CD4-positive, alpha-beta T cell treated with Interleukin-15 for 4 hours (primary cell): ENCODE measurements around the gene CDC42EP1.
"Not testable (repeated sequence)": the region's sequence is repeated elsewhere in the genome, so short reads cannot be mapped to it uniquely, and the experiment has no call there.

Experiments used
- DNase-seq: peaks from one replicate; pipeline ENCODE4 v3.0.0-alpha.2; 2020; ENCODE audit warnings: low spot score

Gene CDC42EP1

DNA sequence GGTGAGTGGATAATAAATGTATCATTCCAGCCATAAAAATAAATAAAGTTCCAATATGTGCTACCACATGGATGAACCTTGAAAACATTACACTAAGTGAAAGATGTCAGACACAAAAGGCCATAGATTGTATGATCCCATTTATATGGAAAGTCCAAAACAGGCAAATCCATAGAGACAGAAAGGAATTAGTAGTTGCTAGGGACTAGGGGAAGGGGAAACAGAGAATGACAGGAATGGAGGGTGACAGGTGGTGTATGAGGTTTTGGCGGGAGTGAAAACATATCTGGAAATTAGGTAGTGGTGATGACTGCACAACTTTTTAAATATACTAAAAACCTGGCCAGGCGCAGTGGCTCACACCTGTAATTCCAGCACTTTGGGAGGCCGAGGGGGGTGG lies 25.8 kb upstream of the CDC42EP1 start:
- no peak for DNase-seq

DNA sequence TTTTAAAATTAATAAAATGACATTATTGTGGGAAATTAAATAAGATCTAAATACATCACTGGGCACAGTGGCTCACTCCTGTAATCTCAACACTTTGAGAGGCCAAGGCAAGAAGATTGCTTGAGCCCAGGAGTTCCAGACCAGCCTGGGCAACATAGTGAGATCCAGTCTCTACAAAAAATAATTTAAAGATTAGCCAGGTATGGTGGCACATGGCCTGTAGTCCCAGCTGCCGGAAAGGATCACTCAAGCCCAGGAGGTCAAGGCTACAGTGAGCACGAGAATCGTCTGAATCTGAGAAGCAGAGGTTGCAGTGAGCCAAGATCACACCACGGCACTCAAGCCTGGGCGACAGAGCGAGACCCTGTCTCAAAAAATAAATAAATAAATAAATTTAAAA lies 25.1 kb upstream of the CDC42EP1 start:
- no peak for DNase-seq

DNA sequence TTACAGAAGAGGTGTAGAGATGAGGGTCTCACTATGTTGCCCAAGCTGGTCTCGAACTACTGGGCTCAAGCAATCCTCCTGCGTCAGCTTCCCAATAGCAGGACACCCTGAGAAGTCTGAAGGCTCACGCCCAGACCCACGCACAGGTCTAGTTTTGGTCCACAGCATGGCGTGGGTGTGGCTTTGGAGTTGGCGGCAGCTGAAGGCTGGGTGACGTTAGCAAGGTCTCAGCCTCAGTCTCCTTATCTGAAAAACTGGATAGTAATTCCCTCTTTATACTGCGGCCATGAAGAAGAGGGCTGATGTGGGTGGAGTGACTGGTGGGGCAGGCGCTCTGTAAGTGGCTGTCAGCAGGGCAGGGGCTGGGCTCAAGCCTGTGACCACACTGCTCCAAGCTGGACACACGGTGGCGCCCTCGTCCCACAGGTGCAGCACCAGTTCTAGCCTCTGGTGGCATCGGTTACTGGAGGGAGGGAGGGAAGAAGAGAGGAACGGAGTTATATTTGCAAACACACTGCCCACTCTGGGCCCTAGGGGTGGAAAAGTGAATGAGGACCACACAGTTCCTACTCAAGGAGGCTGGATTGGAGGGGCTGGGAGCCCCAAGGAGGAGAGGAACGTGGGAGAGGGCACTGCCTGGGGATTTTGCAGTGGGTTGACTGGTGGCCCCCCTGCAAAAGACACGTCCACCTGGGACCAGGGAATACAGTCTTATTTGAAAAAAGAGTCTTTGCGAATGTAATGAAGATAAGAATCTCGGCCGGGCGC lies 21.5 kb upstream of the CDC42EP1 start:
- peak; percentile 90 for DNase-seq

DNA sequence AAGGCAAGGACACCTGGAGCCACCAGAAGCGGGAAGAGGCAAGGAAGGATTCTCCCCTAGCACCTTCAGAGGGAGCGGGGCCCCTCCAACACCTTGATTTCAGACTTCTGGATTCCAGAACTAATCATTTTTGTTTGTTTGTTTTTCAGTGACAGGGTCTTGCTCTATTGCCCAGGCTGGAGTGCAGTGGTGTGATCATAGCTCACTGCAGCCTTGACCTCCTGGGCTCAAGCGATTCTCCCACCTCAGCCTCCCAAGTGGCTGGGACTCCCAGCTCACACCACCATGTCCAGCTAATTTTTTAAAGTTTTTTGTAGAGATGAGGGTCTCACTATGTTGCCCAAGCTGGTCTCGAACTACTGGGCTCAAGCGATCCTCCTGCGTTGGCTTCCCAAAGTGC lies 20.5 kb upstream of the CDC42EP1 start:
- DNase-seq = not testable (repeated sequence)

DNA sequence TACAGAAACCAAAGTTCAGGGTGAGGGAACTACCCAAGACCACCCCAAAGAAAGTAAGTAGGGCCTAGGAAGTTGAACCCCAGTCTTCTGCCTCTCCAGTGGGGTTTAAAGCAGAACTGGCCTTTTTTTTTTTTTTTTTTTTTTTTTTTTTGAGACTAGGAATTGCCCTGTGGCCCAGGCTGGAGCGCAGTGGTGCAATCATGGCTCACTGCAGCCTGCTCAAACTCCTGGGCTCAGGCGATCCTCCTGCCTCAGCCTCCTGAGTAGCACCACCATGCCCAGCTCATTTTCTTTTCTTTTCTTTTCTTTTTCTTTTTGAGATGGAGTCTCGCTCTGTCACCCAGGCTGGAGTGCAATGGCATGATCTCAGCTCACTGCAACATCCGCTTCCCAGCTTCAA lies 17.9 kb upstream of the CDC42EP1 start:
- DNase-seq = not testable (repeated sequence)

DNA sequence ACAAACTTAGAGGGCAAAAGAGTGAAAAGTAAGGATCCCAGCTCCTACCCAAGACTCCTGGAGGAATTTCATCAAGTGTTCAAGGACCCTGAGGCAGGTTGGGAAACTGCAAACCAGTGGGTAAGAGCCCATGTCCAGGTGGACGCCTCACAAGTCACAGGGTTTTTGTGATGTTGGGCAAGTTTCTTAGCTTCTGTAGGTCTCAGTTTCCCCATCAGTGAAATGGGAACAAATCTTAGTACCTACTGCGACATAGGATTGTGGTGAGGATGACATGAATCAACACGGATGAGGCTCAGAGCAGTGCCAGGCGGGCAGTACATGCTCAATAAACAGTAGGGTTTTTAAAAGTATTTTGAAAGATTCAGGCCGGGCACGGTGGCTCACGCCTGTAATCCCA lies 17.3 kb upstream of the CDC42EP1 start:
- no peak for DNase-seq

DNA sequence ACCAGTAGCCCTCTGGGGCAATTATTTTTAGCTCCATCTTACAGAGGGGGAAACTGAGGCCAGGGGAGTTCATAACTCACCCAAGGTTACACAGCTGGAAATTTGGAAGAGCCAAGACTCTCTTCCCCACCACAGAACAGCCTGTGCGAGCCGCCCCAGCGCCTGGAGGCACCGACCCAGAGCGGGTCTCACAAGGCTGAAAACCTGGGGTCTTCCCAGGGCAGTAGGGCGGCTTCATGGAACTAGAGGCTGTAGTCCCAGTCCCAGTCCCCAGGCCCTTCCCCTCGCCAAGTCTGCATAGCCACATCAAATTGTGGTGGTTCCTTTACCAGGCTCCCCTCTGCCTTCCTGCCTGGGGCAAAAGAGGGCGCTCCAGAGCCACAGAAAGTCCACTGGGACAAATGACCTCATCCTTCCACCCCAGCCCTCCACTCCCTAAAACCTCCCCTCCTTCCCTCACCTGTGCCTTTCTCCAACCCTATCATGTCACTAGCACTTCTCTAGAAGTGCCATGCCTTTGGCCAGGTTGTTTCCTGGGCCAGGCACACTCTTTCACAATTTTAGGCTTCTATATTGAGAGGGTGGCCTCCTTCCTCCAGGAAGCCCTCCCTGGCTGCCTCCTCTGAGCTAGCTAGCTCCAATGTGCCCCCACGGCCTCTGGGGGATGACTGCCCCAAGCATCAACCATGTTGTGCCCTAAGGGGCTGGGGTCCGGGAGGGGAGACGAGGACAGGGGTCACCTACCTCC lies 15.2 kb upstream of the CDC42EP1 start:
- peak; percentile 49 for DNase-seq

DNA sequence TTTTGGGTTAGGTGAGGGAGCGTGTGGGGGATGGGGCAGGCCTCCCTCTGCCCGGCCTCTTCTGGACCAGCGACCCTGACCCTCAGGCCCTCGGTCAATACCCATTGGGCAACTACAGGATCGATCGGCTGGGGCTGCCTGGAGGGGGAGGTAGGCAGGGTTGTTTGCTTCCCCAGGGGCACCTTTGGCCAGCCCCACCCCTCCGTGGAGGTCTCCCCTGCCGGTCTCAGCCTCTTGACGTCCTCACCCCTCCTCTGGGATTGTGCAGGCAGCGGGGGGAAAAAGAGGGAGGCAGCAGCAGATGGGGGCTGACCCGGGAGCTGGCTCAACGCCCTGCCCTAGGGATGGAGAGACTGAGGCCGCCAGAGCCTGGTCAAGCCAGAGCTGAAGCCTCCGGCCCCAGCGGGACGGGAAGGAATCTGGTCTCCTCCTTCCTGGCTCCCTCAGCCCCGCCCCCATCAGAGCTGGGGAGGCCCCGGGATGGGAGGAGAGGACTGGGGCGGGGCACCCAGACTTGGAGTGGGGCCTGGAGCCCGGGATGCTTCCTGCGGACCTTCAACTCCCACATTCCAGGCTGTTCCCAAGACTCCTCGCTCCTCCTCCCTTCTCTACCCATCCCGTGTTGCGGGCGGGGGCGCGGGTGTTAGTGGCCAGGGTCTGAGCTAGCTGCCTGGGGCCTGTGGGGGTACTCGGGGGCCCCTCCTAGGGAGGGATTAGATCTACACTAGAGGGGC lies 14.4 kb upstream of the CDC42EP1 start:
- no peak for DNase-seq

DNA sequence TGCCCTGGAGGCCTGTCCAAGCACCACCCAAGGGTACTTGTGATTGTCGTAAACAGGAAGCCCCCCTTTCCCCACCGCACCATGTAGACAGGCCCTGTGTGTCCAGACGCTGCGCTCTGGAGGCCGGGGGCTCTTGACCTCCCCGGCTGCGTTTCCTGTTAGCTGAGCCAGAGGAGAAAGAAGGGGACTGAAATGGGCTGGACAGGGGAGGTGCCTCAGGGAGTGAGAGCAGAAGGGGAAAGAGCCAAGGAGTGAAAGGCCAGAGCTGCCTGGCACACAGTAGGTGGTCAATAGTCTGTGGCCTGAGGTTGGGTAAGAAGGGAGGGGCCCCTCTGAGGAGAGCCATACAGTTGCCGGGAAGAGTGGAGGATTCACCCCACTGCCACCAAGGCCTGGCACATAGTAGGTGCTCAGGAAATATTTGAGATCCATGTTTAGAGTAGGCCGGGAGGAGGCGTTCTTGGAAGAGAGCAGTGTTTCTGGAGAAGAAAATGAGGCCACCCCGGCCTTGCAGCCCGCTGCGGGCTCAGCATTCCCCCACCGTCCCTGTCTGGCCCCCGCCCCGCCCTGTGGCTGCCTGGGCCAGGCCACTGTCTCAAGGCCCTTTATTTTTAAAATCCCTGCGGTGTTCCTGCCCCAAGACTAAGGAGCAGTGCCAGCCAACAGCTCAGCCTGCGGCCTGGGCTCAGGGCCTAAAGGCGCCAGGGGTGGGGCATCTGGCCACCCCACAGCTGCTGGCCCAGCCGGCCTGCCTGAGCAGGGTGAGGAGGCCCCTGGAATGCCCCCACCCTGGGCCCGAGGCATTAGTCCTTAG lies 13.6 kb upstream of the CDC42EP1 start:
- no peak for DNase-seq

DNA sequence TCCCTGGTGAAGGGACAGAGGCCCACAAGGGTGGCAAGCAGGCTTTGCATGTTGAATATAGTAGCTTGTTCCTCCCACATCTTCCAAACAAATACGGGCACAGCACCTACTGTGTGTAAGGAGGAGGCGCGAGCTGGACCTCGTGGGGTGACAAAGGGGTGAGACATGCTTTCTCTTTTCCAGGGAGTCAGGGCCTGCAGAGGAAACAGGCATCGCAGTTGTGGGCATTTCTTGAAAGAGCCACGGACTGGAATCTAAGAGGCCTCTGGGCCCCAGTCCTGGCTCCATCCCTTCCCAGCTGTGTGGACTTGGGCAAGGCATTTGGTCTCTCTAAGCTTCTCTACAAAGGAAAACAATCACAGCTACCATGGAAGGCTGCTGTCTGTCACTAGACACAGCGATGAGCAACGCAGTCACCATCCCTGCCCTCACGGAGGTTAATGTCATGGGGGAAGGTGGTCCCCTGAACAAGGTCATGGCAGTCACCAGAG lies 13.0 kb upstream of the CDC42EP1 start:
- no peak for DNase-seq

DNA sequence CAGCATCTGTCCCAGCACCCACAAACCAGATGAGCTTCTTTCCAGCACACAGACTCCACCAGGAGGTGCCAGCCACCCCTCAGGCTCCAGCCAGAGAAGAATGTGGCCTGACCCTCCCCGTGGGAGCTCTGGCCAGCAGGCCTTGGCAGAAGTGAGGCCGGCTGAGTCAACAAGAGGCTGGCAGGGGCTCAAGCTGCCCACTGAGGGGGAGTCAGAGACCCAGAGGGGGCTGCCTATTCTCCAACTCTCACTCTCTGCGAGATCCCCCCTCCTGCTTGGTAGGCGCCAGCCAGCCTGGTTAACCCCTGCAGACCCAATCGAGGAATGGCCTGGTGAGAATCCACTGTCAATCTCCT lies 10.6 kb upstream of the CDC42EP1 start:
- no peak for DNase-seq

DNA sequence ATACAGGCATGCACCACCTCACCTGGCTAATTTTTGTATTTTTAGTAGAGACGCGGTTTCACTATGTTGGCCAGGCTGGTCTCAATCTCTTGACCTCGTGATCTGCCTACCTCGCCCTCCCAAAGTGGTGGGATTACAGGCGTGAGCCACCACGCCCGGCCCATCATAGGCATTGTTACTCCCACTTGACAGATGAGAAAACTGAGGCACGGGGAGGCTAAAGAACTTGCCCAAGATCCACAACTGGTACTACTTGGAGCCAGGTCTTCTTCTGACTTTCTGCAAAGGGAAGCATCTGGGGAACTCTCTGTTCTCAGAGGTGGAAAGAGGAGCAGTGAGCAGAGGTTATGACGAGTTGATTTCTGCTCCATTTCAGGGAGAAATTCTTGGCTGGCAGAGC lies 9.4 kb upstream of the CDC42EP1 start:
- DNase-seq = not testable (repeated sequence)

DNA sequence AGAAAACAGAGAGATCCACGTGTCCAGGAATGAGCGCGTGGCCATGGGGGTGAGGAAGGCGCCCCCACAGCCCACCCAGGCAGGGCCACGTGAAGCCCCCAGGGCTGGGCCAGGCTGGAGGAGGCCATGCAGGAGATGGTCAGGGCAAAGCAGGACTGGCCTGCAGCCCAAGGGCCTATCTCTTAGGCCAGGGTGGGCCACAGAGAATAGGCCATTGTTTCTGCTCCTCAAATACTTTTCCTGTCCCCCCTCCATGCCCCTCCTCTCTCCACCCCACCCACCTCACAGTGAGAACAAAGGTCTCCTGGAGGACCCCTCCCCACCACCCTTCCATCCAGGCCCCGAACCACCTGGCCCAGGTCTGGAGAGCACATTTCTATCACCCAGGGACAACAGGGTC lies 8.3 kb upstream of the CDC42EP1 start:
- no peak for DNase-seq

DNA sequence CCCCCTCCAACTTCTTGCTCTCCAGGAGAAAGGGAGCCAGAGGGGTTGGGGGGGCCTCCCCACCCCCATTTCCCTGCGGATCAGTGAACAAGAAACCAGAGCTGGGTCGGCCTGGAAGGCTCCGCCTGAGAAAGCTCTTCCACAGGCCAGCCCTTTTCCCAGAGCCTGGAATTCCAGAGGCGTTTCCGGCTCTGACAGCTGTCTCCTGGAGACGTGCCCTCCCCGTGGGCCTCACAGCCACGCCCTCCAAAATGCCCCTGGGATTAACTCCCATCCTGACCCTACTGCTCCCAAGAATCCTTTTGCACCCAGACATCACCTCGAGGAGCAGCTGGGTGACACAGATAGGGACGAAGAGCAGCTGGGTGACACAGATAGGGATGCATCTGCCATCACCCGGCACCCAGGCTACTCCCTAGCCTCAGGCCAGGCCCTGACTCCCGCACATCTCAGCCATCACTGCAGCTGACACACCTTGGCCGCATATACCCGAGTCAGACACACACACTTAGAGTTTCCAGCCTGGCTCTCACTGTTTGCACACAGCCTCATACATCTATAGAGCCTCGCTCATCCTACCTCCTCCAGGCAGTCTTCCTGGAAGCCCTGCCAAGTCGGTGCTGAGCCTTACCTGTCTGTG lies 7.6 kb upstream of the CDC42EP1 start:
- DNase-seq = no peak

DNA sequence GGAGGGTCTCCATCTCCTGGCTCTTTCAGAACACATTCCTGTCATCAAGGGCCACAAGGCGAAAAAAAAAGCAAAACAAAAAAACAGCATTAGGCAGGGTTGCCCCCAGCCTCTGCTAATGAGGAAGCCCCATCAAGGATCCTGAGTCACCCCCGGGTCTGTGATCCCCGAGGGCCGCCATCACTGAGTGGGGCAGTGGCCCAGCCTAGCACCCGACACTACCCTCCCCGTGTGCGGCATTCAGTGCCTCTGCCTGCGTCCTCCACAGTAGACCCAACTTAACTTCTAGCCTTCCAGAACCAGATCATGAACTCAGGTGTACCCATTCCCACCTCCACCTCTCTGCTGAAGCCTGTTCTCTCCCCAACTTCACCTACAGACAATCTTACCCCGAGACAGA lies 6.6 kb upstream of the CDC42EP1 start:
- no peak for DNase-seq

DNA sequence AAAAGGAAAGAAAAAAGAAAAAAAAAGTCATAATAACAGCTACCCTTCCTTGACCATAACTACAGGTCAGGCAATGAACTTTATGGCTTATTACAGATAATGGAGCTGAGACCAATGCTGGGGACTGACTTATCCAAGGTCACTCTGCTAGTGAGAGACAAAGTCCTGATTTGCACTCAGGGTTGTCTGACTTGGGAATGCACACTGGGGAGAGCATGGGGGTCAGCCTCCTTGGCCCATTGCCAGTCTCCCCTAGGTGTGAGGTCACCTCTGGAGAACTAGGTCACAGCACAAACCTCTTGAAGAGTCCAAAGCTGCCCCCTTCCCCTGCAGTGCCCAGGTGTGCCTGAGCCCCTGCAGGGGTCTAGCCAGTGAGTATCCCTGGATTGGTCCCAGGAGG lies 5.3 kb upstream of the CDC42EP1 start:
- no peak for DNase-seq

DNA sequence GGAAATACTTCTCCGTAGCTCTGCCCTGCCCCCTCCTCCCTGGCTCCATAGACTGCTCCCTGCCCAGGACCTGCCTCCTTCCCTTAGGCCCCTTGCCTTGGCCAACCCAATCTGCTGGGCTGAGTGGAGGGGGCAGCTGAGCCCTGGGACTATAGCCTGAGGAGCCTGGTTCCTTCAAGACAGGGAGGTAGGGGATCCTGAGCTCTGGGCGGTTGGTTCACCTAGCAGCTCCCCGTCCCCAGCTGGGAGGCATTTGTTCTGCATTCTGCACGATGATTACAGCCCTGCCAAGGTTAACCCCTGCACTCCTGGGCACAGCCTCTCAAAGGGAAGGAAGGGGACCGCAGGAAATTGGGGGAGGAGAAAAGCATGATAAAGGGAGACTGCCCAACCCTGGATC lies 3.6 kb upstream of the CDC42EP1 start:
- no peak for DNase-seq

DNA sequence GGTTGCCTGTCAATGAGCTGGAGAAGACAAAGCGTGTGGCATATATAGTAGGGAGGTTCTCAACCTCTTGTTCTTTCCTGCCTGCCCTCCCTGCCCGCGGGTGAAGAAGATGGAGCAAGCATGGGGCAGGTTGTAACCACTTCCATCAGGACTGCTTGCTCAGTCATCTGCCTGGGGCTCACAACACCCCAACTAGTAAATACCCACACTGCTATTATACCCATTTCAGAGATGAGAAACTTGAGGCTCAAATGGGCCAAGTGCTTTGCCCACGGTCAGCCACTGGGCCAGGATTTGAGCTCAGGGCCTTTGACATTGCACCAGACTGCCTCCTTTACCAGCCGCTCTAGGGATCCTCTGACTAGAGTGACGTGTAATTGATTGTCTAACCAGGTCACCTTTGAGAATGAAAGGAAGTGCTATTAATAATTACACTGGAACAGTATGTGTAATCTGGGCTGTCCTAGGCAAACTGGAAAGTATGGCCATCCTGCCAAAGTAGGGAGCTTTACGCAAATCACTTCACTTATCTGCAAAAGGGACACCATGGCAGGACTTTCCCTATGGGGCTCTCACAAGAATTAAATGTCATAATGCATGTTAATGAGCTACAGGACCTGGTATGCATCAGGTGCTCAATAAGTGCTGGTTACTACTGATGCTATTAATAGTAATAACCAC lies 2.8 kb upstream of the CDC42EP1 start:
- DNase-seq = no peak

DNA sequence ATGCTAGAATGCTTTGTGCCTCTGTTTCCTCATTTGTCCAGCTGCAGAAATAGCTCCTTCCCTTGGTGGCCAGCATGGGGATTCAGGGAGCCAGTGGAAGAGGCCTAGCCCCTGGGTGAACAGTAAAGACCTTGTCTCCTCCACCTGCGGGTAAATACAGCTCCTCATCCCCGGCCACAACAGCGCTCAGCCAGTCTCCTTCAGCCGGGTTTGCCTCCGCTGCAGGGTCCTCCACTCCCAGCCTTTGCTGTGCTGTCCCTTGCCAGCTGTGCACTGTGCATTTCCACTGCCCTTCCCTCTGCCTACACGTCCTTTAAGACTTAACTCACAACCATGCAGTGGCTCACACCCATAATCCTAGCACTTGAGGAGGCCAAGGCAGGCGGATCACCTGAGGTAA lies 1.5 kb upstream of the CDC42EP1 start:
- DNase-seq = no peak

DNA sequence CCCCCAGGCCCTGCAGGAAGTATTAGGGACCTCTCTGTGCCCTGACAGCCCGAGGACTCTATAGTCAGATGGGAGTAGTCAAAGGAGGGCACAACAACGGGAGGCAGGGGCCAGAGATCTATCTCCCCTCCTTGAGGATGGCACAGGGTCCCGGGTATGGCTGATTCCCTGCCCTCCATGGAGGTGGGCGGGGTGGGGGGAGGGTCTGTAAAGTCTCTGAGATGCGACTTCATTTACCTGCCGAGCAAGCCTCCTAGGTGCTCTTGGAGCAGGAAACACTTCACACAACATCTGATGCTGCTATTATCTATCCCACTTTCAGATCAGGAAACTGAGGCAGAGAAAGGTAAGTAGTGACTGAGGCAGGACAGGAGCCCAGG lies 769 bp upstream of the CDC42EP1 start:
- no peak for DNase-seq

DNA sequence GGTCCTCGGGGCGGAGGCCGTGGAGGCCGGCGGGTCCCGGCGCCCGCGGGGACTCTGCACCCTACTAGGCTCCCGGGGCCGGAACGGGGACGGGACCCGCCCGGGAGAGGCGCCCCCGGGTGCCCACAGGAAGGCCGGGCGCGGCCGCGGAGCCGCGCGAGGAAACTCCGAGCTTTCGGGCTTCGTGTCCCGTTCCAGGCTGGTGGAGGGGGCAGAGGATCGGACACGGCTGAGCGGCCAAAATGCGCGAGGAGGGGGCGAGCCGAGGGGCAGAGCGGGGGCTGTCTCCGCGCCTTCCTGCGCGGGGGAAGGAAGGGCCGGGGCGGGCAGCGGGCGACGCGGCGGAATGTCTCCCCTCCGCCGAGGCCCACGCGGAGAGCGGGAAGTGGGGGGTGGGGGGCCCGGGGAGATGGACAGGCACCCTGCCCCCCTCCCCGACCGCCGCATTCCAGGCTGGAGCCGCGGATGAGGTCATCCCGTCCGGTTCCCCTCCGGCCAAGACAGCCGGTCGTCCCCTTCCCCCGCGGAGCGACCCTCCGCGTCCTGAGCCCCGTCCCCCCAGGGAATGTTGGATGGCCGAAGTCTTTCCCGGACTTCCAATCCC lies 430 bp downstream of the CDC42EP1 start:
- no peak for DNase-seq
